K562 (cell line): Measurements from ENCODE around the gene MAP3K12. TPM values are rescaled to one million over a fixed set of nuclear protein-coding genes. Genes with fewer than 3 reads are reported as not detected.

Source experiments
- ATAC-seq: fragments of 200-7000 bp; cut with Tn5 transposase; 3 replicates; pipeline ENCODE4 v1.9.1; 2020; ENCODE audit warnings: moderate library complexity
- BruUV-seq: library from RNA; stranded (reverse); fragments of 400-500 nt; replicated peaks from 2 replicates; lab custom pipeline; 2021; lab: Mats Ljungman, UMichigan
- CTCF ChIA-PET: fragments of 300-600 bp; formaldehyde crosslinking; extraction: SDS; loops from one replicate; lab custom pipeline; 2021; ENCODE audit warnings: low intra/inter-chr PET ratio; lab: Yijun Ruan, JAX
- POLR2A ChIA-PET: fragments of 300-600, 350-650 bp; sonication (Branson Sonifier 250); formaldehyde crosslinking; extraction: SDS; loops from one replicate; lab custom pipeline; 2021; ENCODE audit warnings: antibody characterized with exemption, inconsistent platforms; lab: Yijun Ruan, JAX
- DNase-seq, 4 experiments: peaks; one replicate each; pipeline versions ENCODE4 v3.0.0 to v3.0.0-alpha.2; 2011 to 2018; ENCODE audit warnings: low spot score in 3 of 4, mixed read lengths in 3 of 4; ENCODE audit errors: extremely low read depth in 1 of 4
- FAIRE-seq: peaks from 2 replicates; lab custom pipeline; 2011; peaks lifted over from hg19 to GRCh38; lab: Jason Lieb, UNC
- H2AFZ ChIP-seq: 2 replicates; pipeline ENCODE4 v1.6.0; 2011; ENCODE audit warnings: low read depth, low read length, control low read depth, inconsistent platforms
- H3K27ac ChIP-seq: fragments of 200-600 bp; 3 replicates; pipeline ENCODE4 v1.8.0; 2011; ENCODE audit warnings: low read depth, mild to moderate bottlenecking, control low read depth, inconsistent platforms, low read length, moderate library complexity, mixed read lengths; ENCODE audit errors: extremely low read depth
- H3K27me3 ChIP-seq, 2 experiments: fragments of 300-600 bp in 1 of 2; 2 replicates in 1 of 2; 3 replicates in 1 of 2; pipeline versions ENCODE4 v1.6.0 to v1.8.0; 2011; ENCODE audit warnings: inconsistent platforms in 2 of 2, low read length in 2 of 2, mild to moderate bottlenecking in 1 of 2, mixed read lengths in 1 of 2, moderate library complexity in 1 of 2; ENCODE audit not compliant: control insufficient read depth in 2 of 2, insufficient read depth in 2 of 2
- H3K36me3 ChIP-seq: fragments of 300-600 bp; 3 replicates; pipeline ENCODE4 v1.8.0; 2011; ENCODE audit warnings: mild to moderate bottlenecking, low read length, inconsistent platforms; ENCODE audit not compliant: control insufficient read depth, insufficient read depth
- H3K4me1 ChIP-seq, 2 experiments: fragments of 200-600 bp in 1 of 2; replicated peaks in 1 of 2; 2 replicates in 1 of 2; 3 replicates in 1 of 2; pipeline versions ENCODE4 v1.5.1 to v1.8.0; 2011; ENCODE audit warnings: inconsistent platforms in 2 of 2, low read length in 2 of 2, mild to moderate bottlenecking in 1 of 2, mixed read lengths in 1 of 2, moderate library complexity in 1 of 2; ENCODE audit not compliant: control insufficient read depth in 2 of 2, insufficient read depth in 2 of 2
- H3K4me2 ChIP-seq: 2 replicates; pipeline ENCODE4 v1.6.1; 2011; ENCODE audit warnings: low read length, control low read depth, inconsistent platforms, mixed read lengths; ENCODE audit not compliant: insufficient read depth
- H3K4me3 ChIP-seq: fragments of 200-600 bp; sonication (generic), shearing (Covaris generic); 2 replicates; pipeline ENCODE4 v1.5.1; 2016; ENCODE audit warnings: control low read depth, inconsistent platforms
- H3K79me2 ChIP-seq: fragments of 200-600 bp; 3 replicates; pipeline ENCODE4 v1.8.0; 2011; ENCODE audit warnings: low read length, inconsistent platforms; ENCODE audit not compliant: control insufficient read depth, insufficient read depth
- H3K9ac ChIP-seq, 2 experiments: 2 replicates each; pipeline versions ENCODE4 v1.6.0 to v1.6.1; 2011; ENCODE audit warnings: low read depth in 2 of 2, low read length in 2 of 2, control low read depth in 1 of 2, inconsistent platforms in 1 of 2, mild to moderate bottlenecking in 1 of 2, mixed read lengths in 1 of 2; ENCODE audit not compliant: insufficient read depth in 1 of 2
- H3K9me1 ChIP-seq: one replicate; pipeline ENCODE4 v1.6.0; 2011; ENCODE audit warnings: inconsistent platforms, mild to moderate bottlenecking, low read length, moderate library complexity; ENCODE audit not compliant: control insufficient read depth, insufficient read depth
- H3K9me3 ChIP-seq: replicated peaks from 2 replicates; pipeline ENCODE4 v1.5.1; 2011; ENCODE audit warnings: low read depth, low read length, inconsistent platforms; ENCODE audit not compliant: control insufficient read depth, insufficient read depth
- H4K20me1 ChIP-seq: replicated peaks from 2 replicates; pipeline ENCODE4 v1.6.1; 2011; ENCODE audit warnings: low read length, inconsistent platforms, mixed read lengths; ENCODE audit not compliant: control insufficient read depth, insufficient read depth
- BHLHE40 ChIP-seq: IDR thresholded peaks from 2 replicates; pipeline ENCODE4 v1.6.1; 2011; ENCODE audit warnings: low read length, improper control_type of control experiment
- BRF1 ChIP-seq: IDR thresholded peaks from 3 replicates; pipeline ENCODE4 v1.6.1; 2011; ENCODE audit warnings: borderline replicate concordance, mild to moderate bottlenecking; ENCODE audit not compliant: insufficient read length; ENCODE audit errors: extremely low read depth
- CAMTA2 ChIP-seq: fragments of 250-450 bp; sonication (Bioruptor Pico); conservative IDR thresholded peaks from 2 replicates; pipeline ENCODE4 v1.5.1; 2022
- EZH2 ChIP-seq: IDR thresholded peaks from 2 replicates; pipeline ENCODE4 v1.6.1; 2012; ENCODE audit warnings: low read depth, mild to moderate bottlenecking, inconsistent platforms, low read length, borderline replicate concordance
- MEF2D ChIP-seq: conservative IDR thresholded peaks from 2 replicates; pipeline ENCODE4 v1.6.1; 2016; ENCODE audit warnings: low read depth, missing genetic modification characterization, missing compliant biosample characterization
- MXI1 ChIP-seq: IDR thresholded peaks from 2 replicates; pipeline ENCODE4 v1.6.1; 2011; ENCODE audit warnings: low read depth, mild to moderate bottlenecking, improper control_type of control experiment, low read length
- PURB ChIP-seq: sonication (generic); formaldehyde crosslinking; IDR thresholded peaks from 2 replicates; pipeline ENCODE4 v1.9.0; 2021; ENCODE audit warnings: low read depth, mild to moderate bottlenecking, missing genetic modification reagents
- RB1 ChIP-seq: fragments of 450-650 bp; IDR thresholded peaks from 2 replicates; pipeline ENCODE4 v1.6.1; 2017; ENCODE audit warnings: low read depth, mild to moderate bottlenecking
- RBBP5 ChIP-seq: fragments of 200-600 bp; sonication (generic); IDR thresholded peaks from 2 replicates; pipeline ENCODE4 v1.6.1; 2012; ENCODE audit warnings: borderline replicate concordance, mild to moderate bottlenecking, low read length, control low read depth, inconsistent platforms; ENCODE audit not compliant: insufficient read depth, poor library complexity, severe bottlenecking
- SMAD3 ChIP-seq: fragments of 450-650 bp; formaldehyde crosslinking; conservative IDR thresholded peaks from 2 replicates; pipeline ENCODE4 v1.4.0; 2020; ENCODE audit warnings: mild to moderate bottlenecking
- ZNF134 ChIP-seq: fragments of 250-450 bp; sonication (Bioruptor Pico); conservative IDR thresholded peaks from 2 replicates; pipeline ENCODE4 v1.4.0; 2020
- ZNF143 ChIP-seq: sonication (generic); formaldehyde crosslinking; IDR thresholded peaks from 2 replicates; pipeline ENCODE4 v1.9.0; 2022; ENCODE audit warnings: mild to moderate bottlenecking, missing genetic modification reagents
- ZNF274 ChIP-seq: IDR thresholded peaks from 2 replicates; pipeline ENCODE4 v1.6.1; 2011; ENCODE audit warnings: low read depth, mild to moderate bottlenecking, low read length, moderate library complexity, borderline replicate concordance
- WGBS: fragments of 100-300 bp; shearing (Covaris generic); methylation state at CpG from one replicate; pipeline ENCODE4 v1.1.6; 2016; ENCODE audit warnings: low coverage, mixed read lengths; ENCODE audit not compliant: insufficient coverage; ENCODE audit errors: missing lambda C conversion rate; 5-methylcytosine and 5-hydroxymethylcytosine counted together
- in situ Hi-C: fragments of 300-500 bp; cut with MboI; formaldehyde crosslinking; loops from 4 replicates; pipeline ENCODE4 v1.15.0; 2018; ENCODE audit warnings: inconsistent platforms, mixed read lengths
- intact Hi-C: fragments of 100-400 bp; cut with micrococcal nuclease; formaldehyde crosslinking; loops from 2 replicates; pipeline ENCODE4 v1.14.2; 2022
- polyA plus RNA-seq, 8 experiments: library from polyadenylated mRNA; depleted of rRNA in 4 of 8; stranded (reverse) in 5 of 8; unstranded in 3 of 8; fragments of >200 nt; fragmentation: Nextera tagmentation in 2 of 8; fragmentation: Illumina TruSeq in 1 of 8; extraction: Ambion mirVana in 2 of 8; extraction: Trizol in 1 of 8; gene quantifications; 2 replicates each; pipeline versions ENCODE4 v1.2.1 to v1.2.3, GENCODE V29; 2011 to 2014; ENCODE audit warnings: inconsistent platforms in 1 of 8, missing spikeins in 1 of 8
- total RNA-seq, 7 experiments: library from RNA; depleted of rRNA in 6 of 7; stranded (reverse); fragments of >200 nt in 6 of 7; fragmentation: Illumina TruSeq in 2 of 7; extraction: Trizol in 2 of 7; gene quantifications; 2 replicates each; pipeline versions ENCODE4 v1.2.1 to v1.2.3, GENCODE V29; 2011 to 2021; ENCODE audit warnings: low replicate concordance in 1 of 7
- TF ChIP-seq, protein P1 (sequence below): fragments of 250-450 bp; sonication (Bioruptor Pico); IDR thresholded peaks from 2 replicates; pipeline ENCODE4 v1.8.0; 2021; ENCODE audit warnings: moderate library complexity, mild to moderate bottlenecking, inconsistent platforms
- TF ChIP-seq, protein P2 (sequence below), 3 experiments: fragments of 200-800 bp in 1 of 3; sonication (Bioruptor generic) in 1 of 3; sonication (generic) in 1 of 3; formaldehyde crosslinking in 1 of 3; IDR thresholded peaks; 2 replicates each; pipeline versions ENCODE4 v1.6.1 to v1.8.0; 2016 to 2022; ENCODE audit warnings: mild to moderate bottlenecking in 2 of 3, missing compliant biosample characterization in 2 of 3, missing genetic modification characterization in 2 of 3, missing genetic modification reagents in 1 of 3

Gene MAP3K12
- total and polyA plus RNA-seq, 9 of the 15 experiments (the other 6 are each of a cell fraction or from before 2014, with no cell fraction given) = 0.10 to 2.4 (median 1.6) TPM

DNA sequence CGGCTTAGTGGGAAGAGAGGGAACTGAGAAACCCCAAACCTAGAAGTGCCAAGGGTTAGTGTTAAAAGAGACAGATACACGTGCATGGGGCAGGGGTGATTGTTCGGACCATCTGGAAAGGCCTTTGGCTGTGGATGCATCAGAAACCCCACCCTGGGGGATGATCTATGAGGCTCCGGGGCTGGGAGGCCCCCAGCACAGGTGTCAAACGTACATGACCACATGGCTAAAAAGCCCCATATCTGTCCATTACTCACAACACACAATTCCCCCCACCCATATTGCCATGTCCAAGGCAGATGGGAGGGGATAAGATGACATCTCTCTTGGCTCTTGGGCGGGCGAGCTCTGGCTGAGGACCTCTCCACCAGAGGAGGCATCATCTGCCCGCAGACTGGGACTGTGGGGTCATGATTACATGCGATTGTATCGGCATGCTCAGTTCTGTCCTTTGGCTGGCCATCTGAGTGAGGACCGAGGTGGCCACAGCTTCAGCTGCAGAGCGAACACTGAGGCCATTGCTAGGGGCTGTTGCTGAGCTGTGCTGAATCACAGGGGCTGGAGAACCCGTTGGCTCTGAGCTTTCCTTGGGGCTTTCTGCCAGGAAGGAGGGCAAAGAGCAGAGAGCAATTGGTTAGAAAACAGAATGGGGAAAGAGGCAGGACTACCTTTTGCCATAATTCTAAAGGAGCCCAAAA lies 17.6 kb upstream of the MAP3K12 start:
- no peak overlapping the region for H3K27ac ChIP-seq
- WGBS = 82% methylated on average over 13 of the region's 13 CpGs
- FAIRE-seq (no peak), DNase-seq (no peak), ATAC-seq (no peak)
- CTCF ChIA-PET = interaction anchor here (0.6 kb wide), 1 partner anchor 255 kb away, joined by 3 read pairs; no protein-coding TSS in a partner anchor
- no TSS peak for BruUV-seq
- H3K9me3 ChIP-seq = no peaks in the 10 kb centered on the region
- no peak overlapping the region for H3K4me2 ChIP-seq
- H3K36me3 ChIP-seq = peaks cover 78% of the 10 kb centered on the region
- H3K79me2 ChIP-seq = no peaks in the 10 kb centered on the region
- TF ChIP-seq PURB (CRISPR knock-in tag) (no peak), MXI1 (no peak), RBBP5 (no peak), EZH2 (no peak), BRF1 (no peak), ZNF274 (no peak), ZNF134 (CRISPR knock-in tag) (no peak), MEF2D (tag) (no peak), RB1 (no peak), SMAD3 (CRISPR knock-in tag) (no peak), ZNF143 (no peak), CAMTA2 (no peak), BHLHE40 (no peak)
- TF ChIP-seq, protein P1, sequence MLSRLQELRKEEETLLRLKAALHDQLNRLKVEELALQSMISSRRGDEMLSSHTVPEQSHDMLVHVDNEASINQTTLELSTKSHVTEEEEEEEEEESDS (CRISPR knock-in tag) = no peak
- TF ChIP-seq, protein P2, sequence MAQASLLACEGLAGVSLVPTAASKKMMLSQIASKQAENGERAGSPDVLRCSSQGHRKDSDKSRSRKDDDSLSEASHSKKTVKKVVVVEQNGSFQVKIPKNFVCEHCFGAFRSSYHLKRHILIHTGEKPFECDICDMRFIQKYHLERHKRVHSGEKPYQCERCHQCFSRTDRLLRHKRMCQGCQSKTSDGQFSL (CRISPR knock-in tag; IDR thresholded peaks at IDR 0.05) = no peak
- TF ChIP-seq, protein P2 (tag; IDR thresholded peaks at IDR 0.05) = no peak
- POLR2A ChIA-PET = interaction anchor here (0.9 to 2.0 kb wide), 3 partner anchors 8 to 172 kb away, joined by 3 to 6 read pairs (median 4); partner anchors contain the start of gene NPFF
- H4K20me1 ChIP-seq = no peaks in the 10 kb centered on the region
- H2AFZ ChIP-seq = no peak overlapping the region
- intact Hi-C loops = no loop called here
- H3K9ac ChIP-seq = peak overlapping the region in 1 of 2 experiments; percentile 73; a peak in 1 of 4 replicates
- no peaks in the 10 kb centered on the region for H3K9me1 ChIP-seq
- no peaks in the 10 kb centered on the region; a peak in 1 of 5 replicates for H3K27me3 ChIP-seq
- in situ Hi-C loops = no loop called here
- H3K4me3 ChIP-seq = no peak overlapping the region
- H3K4me1 ChIP-seq = no peaks in the 10 kb centered on the region
